WTC11 (cell line): ENCODE data around the gene MID1.

Experiments
- ATF6 ChIP-seq: sonication (generic); formaldehyde crosslinking; IDR thresholded peaks from 2 replicates; pipeline ENCODE4 v1.8.1; 2023; ENCODE audit warnings: mild to moderate bottlenecking, missing genetic modification reagents
- CREM ChIP-seq: sonication (generic); formaldehyde crosslinking; IDR thresholded peaks from 2 replicates; pipeline ENCODE4 v1.8.1; 2022; ENCODE audit warnings: mild to moderate bottlenecking, missing genetic modification reagents, moderate library complexity
- CTCF ChIP-seq: fragments of 200-600 bp; IDR thresholded peaks from 2 replicates; pipeline ENCODE4 v1.8.0; 2022; ENCODE audit warnings: antibody characterized with exemption
- E2F4 ChIP-seq: sonication (generic); formaldehyde crosslinking; IDR thresholded peaks from 2 replicates; pipeline ENCODE4 v1.8.1; 2022; ENCODE audit warnings: low read depth, mild to moderate bottlenecking, moderate library complexity, missing genetic modification reagents, borderline replicate concordance
- JUN ChIP-seq: sonication (generic); formaldehyde crosslinking; IDR thresholded peaks from 2 replicates; pipeline ENCODE4 v1.8.0; 2023; ENCODE audit warnings: mild to moderate bottlenecking, missing genetic modification reagents
- MAX ChIP-seq: sonication (generic); formaldehyde crosslinking; IDR thresholded peaks from 2 replicates; pipeline ENCODE4 v1.8.0; 2022; ENCODE audit warnings: mild to moderate bottlenecking, missing genetic modification reagents
- NFYB ChIP-seq: sonication (generic); formaldehyde crosslinking; conservative IDR thresholded peaks from 2 replicates; pipeline ENCODE4 v1.8.0; 2022; ENCODE audit warnings: low read depth, missing genetic modification reagents
- SP1 ChIP-seq: sonication (generic); formaldehyde crosslinking; conservative IDR thresholded peaks from 2 replicates; pipeline ENCODE4 v1.8.1; 2022; ENCODE audit warnings: missing genetic modification reagents
- TF ChIP-seq, protein P1 (sequence below): sonication (generic); formaldehyde crosslinking; conservative IDR thresholded peaks from 2 replicates; pipeline ENCODE4 v1.8.1; 2023; ENCODE audit warnings: mild to moderate bottlenecking, low read depth, missing genetic modification reagents, moderate library complexity
- TF ChIP-seq, protein P2 (sequence below): sonication (generic); formaldehyde crosslinking; IDR thresholded peaks from 2 replicates; pipeline ENCODE4 v1.8.0; 2022; ENCODE audit warnings: mild to moderate bottlenecking, missing genetic modification reagents

GRCh38 chrX:10474510-10474909 is 145.9 kb downstream of the MID1 start:
- TF ChIP-seq JUN (CRISPR knock-in tag): no peak
- no peak for TF ChIP-seq CTCF
- TF ChIP-seq MAX (CRISPR knock-in tag): no peak
- TF ChIP-seq, protein P1, sequence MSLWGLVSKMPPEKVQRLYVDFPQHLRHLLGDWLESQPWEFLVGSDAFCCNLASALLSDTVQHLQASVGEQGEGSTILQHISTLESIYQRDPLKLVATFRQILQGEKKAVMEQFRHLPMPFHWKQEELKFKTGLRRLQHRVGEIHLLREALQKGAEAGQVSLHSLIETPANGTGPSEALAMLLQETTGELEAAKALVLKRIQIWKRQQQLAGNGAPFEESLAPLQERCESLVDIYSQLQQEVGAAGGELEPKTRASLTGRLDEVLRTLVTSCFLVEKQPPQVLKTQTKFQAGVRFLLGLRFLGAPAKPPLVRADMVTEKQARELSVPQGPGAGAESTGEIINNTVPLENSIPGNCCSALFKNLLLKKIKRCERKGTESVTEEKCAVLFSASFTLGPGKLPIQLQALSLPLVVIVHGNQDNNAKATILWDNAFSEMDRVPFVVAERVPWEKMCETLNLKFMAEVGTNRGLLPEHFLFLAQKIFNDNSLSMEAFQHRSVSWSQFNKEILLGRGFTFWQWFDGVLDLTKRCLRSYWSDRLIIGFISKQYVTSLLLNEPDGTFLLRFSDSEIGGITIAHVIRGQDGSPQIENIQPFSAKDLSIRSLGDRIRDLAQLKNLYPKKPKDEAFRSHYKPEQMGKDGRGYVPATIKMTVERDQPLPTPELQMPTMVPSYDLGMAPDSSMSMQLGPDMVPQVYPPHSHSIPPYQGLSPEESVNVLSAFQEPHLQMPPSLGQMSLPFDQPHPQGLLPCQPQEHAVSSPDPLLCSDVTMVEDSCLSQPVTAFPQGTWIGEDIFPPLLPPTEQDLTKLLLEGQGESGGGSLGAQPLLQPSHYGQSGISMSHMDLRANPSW: no peak
- TF ChIP-seq, protein P2, sequence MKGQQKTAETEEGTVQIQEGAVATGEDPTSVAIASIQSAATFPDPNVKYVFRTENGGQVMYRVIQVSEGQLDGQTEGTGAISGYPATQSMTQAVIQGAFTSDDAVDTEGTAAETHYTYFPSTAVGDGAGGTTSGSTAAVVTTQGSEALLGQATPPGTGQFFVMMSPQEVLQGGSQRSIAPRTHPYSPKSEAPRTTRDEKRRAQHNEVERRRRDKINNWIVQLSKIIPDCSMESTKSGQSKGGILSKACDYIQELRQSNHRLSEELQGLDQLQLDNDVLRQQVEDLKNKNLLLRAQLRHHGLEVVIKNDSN (CRISPR knock-in tag): no peak
- no peak for TF ChIP-seq E2F4 (CRISPR knock-in tag)
- TF ChIP-seq ATF6 (CRISPR knock-in tag): no peak
- TF ChIP-seq CREM (CRISPR knock-in tag): no peak
- no peak for TF ChIP-seq SP1
- TF ChIP-seq NFYB (CRISPR knock-in tag): no peak
